ENCODE data around the gene RASSF10. TPM values are rescaled to one million over a fixed set of nuclear protein-coding genes. Genes with fewer than 3 reads are reported as not detected.

The RASSF10 gene
- polyA plus RNA-seq, 1 donor (not counting 4 experiments of a cell fraction or from before 2014, with no cell fraction given): 2.1 TPM

- H3K27me3 ChIP-seq (ENCODE audit: control insufficient read depth, extremely low read depth, insufficient read depth, low read length): no peaks in the 10 kb centered on the region
- no peak overlapping the region for H3K4me3 ChIP-seq (ENCODE audit: control insufficient read depth in 2 of 3, extremely low read depth in 1 of 3, insufficient read depth in 2 of 3, low read depth in 1 of 3, low read length in 3 of 3)
- no peak overlapping the region for H3K9ac ChIP-seq (ENCODE audit: control insufficient read depth, extremely low read depth, insufficient read depth, low read length)
- H3K4me2 ChIP-seq (ENCODE audit: control insufficient read depth, extremely low read depth, insufficient read depth, low read depth, low read length): no peak overlapping the region
- DNase-seq (ENCODE audit: low read depth, low spot score) (no peak), FAIRE-seq (no peak)
- H3K79me2 ChIP-seq (ENCODE audit: control insufficient read depth, insufficient read depth, low read length): no peaks in the 10 kb centered on the region
- H3K4me1 ChIP-seq (ENCODE audit: control insufficient read depth, extremely low read depth, insufficient read depth, low read length): peaks cover 3% of the 10 kb centered on the region
- no peak overlapping the region for H2AFZ ChIP-seq (ENCODE audit: control insufficient read depth, low read length)
- no peak for TF ChIP-seq CTCF (optimal IDR thresholded peaks at IDR 0.05 in 1 of 3, IDR thresholded peaks at IDR 0.05 in 1 of 3, conservative IDR thresholded peaks at IDR 0.05 in 1 of 3; ENCODE audit: extremely low read depth in 1 of 3, insufficient read depth in 2 of 3, low read length in 3 of 3)
- TF ChIP-seq EZH2 (IDR thresholded peaks at IDR 0.05; ENCODE audit: low read length): no peak
- H3K27ac ChIP-seq (ENCODE audit: control insufficient read depth, insufficient read depth, low read length): no peak overlapping the region
- no peaks in the 10 kb centered on the region for H3K9me1 ChIP-seq (ENCODE audit: control insufficient read depth, extremely low read depth, insufficient read depth, low read length)
- H3K9me3 ChIP-seq (ENCODE audit: control insufficient read depth, low read depth, low read length): peaks cover 1% of the 10 kb centered on the region
- no peaks in the 10 kb centered on the region for H4K20me1 ChIP-seq (ENCODE audit: control insufficient read depth, extremely low read depth, insufficient read depth, low read length)
- H3K36me3 ChIP-seq (ENCODE audit: control insufficient read depth in 2 of 2, extremely low read depth in 1 of 2, insufficient read depth in 2 of 2, low read length in 2 of 2): peaks cover 0 to 3% of the 10 kb centered on the region in 2 experiments
- dilution Hi-C loops (cut with MboI; ENCODE audit: extremely low pct_ligation_motif_present, low sequenced_read_pairs): no loop called here
These were observed 8.4 kb upstream of the RASSF10 start for GRCh38 chr11:13000721-13001120.

DNA sequence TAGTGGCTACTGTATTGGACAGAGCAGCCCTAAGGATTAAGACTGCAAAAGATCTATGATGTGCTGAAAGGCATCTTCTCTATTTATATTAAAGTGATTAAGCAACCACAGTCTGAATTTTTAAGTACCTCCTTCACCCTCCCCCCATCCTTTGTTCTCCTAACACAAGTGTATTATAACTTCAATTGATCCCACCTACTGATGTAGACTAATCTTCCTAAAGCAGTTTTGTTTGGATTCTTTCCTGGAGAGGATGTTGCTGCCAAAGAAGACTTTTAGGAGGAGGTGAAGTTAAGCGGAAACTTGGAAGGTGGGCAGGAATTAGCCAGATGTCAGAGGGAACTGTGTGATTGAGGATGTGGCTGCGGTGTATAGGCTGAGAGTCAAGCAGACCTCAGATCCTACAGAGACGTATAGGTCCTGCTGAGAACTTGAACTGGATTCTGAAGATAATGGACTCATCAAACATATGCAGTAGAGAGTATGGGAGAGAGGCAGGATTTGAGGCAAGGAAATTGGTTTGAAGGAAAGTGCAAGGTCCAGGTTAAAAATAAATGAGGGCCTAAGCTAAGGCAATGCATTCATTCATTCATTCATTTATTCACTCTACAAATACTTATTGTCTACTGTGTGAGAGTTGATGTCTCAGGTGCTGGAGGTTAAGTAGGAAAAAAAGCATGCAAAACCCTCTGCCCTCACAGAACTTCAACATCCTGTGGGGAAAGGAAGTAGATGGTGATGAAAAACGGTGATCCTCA lies 5.2 kb upstream of the RASSF10 start:
- Histone ChIP-seq H3K4me1 (ENCODE audit: control insufficient read depth, extremely low read depth, insufficient read depth, low read length) (peaks cover 20% of the 10 kb centered on the region), H3K9ac (ENCODE audit: control insufficient read depth, extremely low read depth, insufficient read depth, low read length) (no peak overlapping the region), H3K27ac (ENCODE audit: control insufficient read depth, insufficient read depth, low read length) (no peak overlapping the region), H3K36me3 (ENCODE audit: control insufficient read depth in 2 of 2, extremely low read depth in 1 of 2, insufficient read depth in 2 of 2, low read length in 2 of 2) (peaks cover 0 to 3% of the 10 kb centered on the region in 2 experiments), H3K27me3 (ENCODE audit: control insufficient read depth, extremely low read depth, insufficient read depth, low read length) (no peaks in the 10 kb centered on the region), H4K20me1 (ENCODE audit: control insufficient read depth, extremely low read depth, insufficient read depth, low read length) (no peaks in the 10 kb centered on the region), H3K79me2 (ENCODE audit: control insufficient read depth, insufficient read depth, low read length) (no peaks in the 10 kb centered on the region), H3K9me3 (ENCODE audit: control insufficient read depth, low read depth, low read length) (no peaks in the 10 kb centered on the region), H3K4me3 (ENCODE audit: control insufficient read depth in 2 of 3, extremely low read depth in 1 of 3, insufficient read depth in 2 of 3, low read depth in 1 of 3, low read length in 3 of 3) (no peak overlapping the region), H3K4me2 (ENCODE audit: control insufficient read depth, extremely low read depth, insufficient read depth, low read depth, low read length) (no peak overlapping the region), H2AFZ (ENCODE audit: control insufficient read depth, low read length) (no peak overlapping the region), H3K9me1 (ENCODE audit: control insufficient read depth, extremely low read depth, insufficient read depth, low read length) (no peaks in the 10 kb centered on the region)
- FAIRE-seq: no peak
- DNase-seq (ENCODE audit: low read depth, low spot score): no peak
- TF ChIP-seq CTCF (optimal IDR thresholded peaks at IDR 0.05 in 1 of 3, IDR thresholded peaks at IDR 0.05 in 1 of 3, conservative IDR thresholded peaks at IDR 0.05 in 1 of 3; ENCODE audit: extremely low read depth in 1 of 3, insufficient read depth in 2 of 3, low read length in 3 of 3) (no peak), EZH2 (IDR thresholded peaks at IDR 0.05; ENCODE audit: low read length) (no peak)
- dilution Hi-C loops (cut with MboI; ENCODE audit: extremely low pct_ligation_motif_present, low sequenced_read_pairs): no loop called here

Data from keratinocyte (primary cell).